ENCODE results near the gene B3GAT3.
A peak's percentile ranks its signal among the peaks of the same experiment; 100 is the strongest.
"Not testable (repeated sequence)": the region's sequence is repeated elsewhere in the genome, so short reads cannot be mapped to it uniquely, and the experiment has no call there.

B3GAT3 gene

DNA sequence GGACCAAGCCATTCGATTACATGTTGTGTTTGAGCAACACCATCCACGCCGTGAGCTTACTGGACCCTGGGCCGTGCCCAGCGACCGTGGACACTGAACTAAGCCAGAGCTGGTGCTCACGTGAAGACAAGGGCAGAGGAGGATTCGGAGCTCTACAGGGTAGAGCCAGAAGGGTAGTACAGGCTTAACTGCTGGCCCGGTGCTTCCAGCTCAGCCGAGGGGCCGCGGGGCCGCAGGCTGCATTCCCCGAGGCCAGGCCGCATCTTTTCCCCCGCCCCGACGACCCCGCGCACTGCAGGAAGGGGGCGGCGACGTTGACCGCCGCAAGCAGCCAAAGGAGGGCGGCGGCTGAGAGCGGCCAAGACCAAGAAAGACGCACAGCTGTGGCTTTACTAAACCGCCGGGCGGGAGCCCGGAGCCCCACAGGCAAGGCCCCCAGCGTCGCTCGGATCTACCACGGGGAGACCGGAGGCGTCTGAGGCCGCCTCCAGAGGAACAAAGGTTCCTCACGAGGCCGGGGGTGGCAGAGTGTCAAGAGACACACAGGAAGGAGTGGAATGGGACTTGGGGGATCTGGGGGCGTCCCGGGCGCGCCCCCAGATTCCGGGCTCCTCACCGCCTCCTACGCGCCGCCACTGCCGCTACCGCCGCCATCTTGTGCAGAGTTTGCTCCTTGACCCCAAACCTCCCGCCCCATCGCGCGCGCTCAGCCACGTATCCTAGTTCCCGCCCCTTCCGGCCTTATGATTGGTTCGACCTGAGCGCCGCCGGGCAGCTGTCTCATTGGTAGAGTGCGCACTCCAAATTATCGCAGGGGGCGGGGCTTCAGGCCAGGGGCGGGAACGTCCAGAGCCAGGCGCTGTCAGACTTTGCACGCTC lies 24.4 kb upstream of the B3GAT3 start, which contains the start of gene GANAB:
Gene GANAB (minus strand): TSS at position 668 of the 879 bp plus-strand sequence. CDS start 14 bp downstream, at position 654.
- peak; percentile 99 for DNase-seq (ENCODE audit: low read depth)

DNA sequence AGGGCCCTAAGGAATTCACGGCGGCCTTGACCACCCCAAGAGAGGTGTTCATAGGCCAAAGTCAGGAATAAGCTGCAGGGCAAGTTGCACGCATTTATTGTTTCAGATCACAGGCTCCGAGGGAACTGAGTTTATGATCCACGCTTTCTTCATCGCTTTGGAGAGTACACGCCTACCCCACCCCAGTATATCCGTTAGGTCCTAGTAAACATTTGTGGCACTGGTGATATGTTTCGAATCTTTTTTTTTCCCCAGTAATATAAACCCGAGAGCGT lies 23.8 kb upstream of the B3GAT3 start:
- DNase-seq (ENCODE audit: low read depth), result no peak

DNA sequence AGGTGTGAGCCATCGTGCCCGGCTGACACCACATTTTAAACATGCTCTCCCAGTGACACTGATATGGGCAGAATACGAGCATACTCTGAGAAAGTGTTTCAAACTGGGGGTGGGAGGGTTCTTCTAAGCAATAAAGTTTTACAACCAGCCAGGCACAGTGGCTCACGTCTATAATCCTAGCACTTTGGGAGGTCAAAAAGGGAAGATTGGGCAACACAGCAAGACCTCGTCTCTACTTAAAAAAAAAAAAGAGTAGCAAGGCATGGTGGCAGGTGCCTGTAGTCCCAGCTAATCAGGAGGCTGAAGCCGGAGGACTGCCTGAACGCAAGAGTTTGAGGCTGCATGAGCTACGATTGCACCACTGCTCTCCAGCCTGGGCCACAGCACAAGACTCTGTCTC lies 22.4 kb upstream of the B3GAT3 start:
- DNase-seq (ENCODE audit: low read depth), result no peak

DNA sequence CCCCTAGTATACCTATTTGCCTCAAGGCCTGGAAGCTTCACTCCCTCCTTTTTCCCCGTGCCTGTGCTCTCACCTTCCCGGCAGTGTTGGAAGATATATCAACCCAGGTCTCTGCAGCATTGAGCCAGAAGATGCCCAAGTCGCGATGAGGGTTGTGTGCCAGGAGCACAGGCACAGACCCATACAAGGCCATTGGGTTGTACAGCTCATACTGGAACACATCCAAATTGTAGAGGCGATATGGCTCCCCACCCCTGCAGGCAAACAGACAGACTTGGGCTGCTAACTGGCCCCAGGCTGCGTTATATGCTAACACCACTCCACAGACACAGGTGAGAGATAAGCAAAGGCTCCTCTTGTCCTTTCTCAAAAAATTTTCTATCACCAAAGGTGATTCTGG lies 10.7 kb upstream of the B3GAT3 start:
- DNase-seq (ENCODE audit: low read depth), result no peak

DNA sequence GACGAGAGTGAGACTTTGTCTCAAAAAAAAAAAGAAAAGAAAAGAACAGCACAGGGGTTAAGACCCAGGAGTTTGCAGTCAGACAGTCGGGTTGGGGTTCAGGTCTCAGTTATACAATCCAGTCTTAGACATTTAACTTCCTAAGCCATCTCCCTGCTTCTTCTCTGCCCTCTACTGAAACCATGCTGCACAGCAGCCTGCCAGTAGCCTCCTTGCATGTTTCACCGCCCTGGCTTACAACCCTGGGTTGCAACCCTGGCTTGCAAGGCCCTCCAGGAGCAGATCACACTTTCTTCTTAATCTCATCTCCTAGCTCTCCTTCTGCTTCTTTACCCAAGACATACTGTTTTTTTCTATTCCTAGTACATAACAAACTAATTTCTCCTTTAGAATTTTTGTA lies 5.9 kb upstream of the B3GAT3 start:
- DNase-seq (ENCODE audit: low read depth), result no peak

DNA sequence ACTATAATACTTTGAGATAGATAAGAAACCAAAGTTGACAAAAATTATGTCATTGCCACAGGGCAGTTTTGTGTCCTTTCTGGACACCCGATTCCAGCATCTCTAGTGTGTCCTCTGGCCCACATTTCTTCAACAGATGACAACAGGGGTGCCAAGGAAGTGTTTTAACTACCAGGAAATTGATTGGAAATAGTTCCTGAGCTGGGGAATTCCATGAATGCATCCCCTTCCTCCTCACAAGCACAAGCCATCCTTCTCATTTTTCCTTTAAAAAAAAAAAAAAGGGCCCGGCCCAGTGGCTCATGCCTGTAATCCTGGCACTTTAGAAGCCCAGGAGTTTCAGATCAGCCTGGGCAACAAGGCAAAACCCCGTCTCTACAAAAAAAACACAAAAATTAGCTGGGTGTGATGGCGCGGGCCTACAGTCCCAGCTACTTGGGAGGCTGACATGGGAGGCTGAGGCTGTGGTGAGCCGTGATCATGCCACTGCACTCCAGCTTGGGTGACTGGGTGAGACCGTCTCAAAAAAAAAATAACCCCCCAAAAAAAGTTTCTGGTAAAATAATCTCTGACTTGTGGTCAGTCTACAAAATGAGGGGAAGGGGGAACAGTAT lies 797 bp upstream of the B3GAT3 start:
- DNase-seq (ENCODE audit: low read depth), result no peak

DNA sequence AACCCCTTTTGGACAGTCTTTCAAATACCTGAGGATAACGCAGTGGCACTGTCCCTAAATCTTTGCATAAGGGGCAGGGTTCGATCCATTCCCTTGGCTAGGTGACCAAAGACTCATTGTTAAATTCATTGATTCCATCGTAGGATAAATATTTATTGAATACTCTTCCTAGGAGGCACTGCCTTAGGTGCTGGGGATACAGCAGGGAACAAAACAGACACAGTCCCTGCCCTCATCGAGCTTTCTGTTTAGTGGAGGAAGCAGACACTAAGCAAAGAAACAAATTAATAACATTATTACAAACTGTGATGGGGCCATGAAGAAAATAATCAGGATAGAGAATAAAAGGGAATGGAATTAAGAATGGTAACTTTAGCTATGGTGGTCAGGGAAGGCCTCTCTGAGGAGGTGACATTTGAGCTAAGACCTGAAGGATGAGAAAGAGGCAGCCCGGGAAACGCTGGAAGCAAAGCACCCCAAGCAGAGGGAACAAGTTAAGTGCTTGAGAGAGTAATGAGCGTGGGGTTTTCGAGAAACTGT lies 689 bp downstream of the B3GAT3 start:
- DNase-seq (ENCODE audit: low read depth), result no peak

DNA sequence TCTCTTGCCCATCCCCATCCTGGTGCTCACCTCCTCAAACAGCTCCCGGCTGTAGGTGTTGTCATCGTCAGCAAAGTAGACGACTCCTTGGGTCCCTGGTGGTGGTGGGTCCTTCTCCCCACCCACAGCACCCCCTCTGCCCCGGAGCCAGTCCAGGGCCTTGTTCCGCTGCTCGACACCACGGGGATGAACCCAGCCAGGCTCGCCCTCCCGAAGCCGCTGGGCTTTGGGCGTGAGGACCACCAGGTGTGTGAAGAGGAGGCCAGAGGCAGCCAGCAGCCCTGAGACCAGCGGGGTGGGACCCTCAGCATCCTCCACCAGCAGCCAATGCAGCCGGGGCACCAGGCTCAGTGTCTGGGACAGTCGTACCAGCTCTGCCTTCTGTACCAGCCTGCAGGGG lies 4.8 kb downstream of the B3GAT3 start:
- not testable (repeated sequence) for DNase-seq (ENCODE audit: low read depth)

DNA sequence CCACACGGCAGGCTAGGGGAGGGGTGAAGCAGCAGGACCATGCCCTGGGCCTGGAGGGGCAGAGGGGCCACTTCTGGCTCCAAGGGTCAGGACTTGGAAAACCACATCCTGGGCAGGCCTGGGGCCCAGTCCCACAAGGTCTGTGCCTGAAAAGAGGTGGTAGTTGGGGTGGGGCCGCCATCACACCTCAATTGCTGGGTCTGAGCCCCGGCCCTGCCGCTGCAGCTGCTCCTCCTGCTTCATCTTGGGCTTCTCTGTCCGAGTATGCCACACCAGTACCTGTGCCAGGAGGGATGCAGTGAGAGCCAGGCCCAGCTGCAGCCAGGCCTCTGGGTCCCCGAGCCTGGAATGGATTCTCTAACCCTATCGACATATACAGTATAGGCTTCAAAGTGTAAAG lies 6.3 kb downstream of the B3GAT3 start:
- no peak for DNase-seq (ENCODE audit: low read depth)

DNA sequence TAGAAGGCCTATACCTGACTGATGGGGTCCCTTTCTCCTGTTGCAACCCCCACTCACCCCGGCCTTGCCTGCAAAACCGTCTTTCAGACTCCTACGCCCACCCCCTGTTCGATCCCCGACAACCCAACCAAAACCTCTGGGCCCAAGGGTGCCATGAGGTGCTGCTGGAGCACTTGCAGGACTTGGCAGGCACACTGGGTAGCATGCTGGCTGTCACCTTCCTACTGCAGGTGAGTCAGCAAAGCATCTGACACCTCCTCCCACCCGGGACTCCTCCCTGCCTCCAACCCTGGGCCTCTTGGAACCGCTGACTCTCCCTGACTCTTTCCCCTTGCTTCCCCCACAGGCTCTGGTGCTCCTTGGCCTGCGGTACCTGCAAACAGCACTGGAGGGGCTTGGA lies 7.5 kb downstream of the B3GAT3 start:
- peak; percentile 28 for DNase-seq (ENCODE audit: low read depth)

DNA sequence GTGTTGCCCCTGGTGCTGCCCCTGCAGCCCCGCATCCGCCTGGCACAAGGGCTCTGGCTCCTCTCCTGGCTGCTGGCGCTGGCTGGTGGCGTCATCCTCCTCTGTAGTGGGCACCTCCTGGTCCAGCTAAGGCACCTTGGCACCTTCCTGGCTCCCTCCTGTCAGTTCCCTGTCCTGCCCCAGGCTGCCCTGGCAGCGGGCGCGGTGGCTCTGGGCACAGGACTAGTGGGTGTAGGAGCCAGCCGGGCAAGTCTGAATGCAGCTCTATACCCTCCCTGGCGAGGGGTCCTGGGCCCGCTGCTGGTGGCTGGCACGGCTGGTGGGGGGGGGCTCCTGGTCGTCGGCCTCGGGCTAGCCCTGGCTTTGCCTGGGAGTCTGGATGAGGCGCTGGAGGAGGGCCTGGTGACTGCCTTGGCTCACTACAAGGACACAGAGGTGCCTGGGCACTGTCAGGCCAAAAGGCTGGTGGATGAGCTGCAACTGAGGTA lies 8.5 kb downstream of the B3GAT3 start:
- no peak for DNase-seq (ENCODE audit: low read depth)

DNA sequence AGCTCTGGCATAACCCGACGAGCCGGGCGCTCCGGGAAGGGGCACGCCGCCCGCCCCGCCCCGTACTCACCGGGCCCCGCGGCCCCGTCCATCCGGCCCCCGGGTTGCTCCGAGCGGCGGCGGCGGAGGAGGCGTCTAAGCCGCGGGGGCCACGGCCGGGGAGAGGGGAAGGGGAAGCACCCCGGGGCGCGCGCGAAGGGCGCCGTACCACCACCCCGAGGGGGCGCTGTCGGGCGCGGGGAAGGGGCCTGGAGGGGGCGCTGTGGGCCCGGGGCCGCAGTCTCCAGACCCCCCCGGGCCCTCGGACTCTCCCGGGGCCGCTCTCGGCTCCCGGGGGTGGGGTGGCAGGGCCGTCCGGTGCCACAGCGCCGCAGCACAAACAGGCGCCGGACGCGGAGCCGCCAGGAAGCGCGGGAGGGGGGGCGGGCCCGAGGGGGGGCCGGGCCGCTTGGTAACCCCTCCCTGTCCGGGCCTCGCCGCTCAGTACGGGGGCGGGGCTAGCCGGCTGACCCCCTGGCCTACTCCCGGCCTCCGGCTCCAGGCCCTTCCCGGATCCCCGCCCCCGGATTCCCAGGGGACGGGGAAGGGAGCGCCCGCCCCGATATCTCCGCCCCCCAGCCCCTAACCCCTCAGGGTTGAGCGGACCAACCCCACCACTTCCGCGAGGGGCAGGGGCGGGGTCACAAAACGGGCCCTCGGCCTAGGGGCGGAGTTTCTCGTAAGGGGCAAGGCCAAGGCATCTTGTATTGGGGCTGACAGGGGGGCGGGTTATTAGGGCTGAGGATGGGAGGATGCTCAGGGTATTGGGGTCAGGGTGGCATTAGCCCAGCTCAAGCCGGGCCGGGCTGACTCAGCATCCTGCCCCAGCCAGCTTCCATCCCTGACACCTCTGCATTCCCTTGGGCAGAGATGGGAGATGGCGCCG lies 9.2 kb downstream of the B3GAT3 start, which contains the start of the genes EML3 and ROM1:
Gene EML3 (minus strand): TSS at position 410 of the 925 bp plus-strand sequence. CDS start 318 bp downstream, at position 92.
Gene ROM1 (plus strand): TSS at position 892 of the 925 bp plus-strand sequence. CDS start 25 bp downstream, at position 917.
- peak; percentile 83 for DNase-seq (ENCODE audit: low read depth)

DNA sequence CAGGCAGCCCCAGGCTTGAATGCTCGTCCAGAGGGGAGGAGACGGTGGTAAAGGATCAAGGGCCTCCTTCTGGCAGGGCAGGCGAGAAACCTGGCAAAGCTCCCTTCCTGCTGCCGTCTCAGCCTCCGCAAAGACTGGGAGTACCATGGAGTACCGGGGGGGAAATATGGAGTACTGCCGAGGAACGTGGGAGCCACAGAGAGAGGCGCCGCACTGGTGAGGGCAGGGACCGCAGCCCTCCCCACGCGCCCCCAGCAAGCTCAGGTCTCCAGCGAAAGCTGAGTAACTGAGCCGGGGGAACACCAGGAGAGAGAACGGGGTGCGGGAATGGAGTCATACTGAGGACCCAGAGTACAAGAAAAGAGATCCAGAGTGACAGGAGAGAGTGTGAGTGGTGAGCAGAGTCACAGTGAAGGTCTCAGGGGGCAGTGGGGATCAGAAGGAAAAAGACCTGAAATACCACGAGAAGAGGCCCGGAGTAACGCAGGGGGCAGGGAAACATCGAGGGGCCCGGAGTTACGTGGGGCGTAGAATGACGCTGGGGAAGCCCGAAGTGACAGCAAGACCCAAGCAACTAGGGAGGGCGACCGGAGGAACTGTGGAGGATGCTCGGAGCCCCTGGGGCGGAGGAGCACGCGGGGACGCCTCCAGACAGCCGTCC lies 10.0 kb downstream of the B3GAT3 start:
- DNase-seq (ENCODE audit: low read depth), result peak; percentile 40

DNA sequence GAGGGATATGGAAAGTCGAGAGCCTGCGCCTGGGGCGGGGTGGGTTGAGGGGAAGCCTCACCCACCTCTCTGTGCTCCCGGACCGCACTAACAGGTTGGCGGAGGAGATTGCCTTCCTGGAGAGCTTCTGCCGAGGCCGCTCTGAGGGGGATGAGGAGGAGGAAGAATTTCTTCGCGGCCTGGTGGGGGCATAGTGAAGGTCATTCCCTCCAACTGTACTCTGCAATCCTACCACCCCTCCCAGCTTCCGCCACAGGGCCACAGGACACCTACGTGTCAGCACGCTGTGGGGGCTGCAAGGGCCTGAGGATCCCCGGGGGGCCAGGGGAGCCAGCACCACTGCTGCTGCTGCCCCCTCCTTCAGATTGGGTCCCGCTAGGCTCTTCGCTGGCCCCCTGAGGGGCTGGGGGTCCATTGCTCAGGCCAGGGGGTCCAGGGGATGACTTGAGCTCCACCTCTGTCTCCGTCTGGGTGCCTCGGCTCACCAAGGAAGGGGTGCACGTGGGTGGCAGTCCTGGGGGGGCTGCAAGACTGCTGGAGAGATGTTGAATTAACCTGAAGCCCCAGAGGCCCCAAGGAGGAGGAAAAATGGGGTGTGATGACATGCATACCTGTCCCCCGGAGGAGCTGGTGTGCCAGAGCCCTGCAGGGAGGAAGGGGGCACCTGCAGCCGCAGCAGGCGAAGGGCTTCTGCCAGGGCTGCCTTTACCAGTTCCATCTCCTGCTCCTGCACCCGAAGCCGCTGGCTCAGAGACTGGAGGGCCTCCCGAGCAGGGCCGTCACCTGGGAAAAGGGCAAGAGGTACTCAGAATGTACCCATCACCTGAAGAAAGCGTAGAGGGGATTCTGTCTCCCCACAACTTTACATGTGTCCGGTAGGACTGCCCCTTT lies 10.7 kb downstream of the B3GAT3 start:
- no peak for DNase-seq (ENCODE audit: low read depth)

DNA sequence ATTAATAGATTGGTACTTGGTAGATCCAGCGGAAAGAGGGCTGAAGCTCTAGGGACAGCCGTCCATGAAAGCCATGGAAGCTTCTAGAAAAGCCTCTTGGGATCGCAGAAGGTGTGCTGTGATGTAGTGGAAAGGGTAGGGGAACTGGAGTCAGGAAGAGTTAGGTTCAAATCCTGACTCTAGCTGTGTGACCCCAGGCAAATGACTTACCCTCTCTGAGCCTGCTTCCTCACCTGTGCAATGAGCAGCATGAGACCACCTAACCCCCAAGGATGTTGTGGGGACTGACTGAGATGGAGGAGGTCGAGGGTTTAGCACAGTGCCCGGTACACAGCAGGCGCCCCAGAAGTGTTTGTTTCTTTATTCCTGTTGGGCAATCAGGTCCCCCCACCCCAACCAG lies 11.4 kb downstream of the B3GAT3 start:
- DNase-seq (ENCODE audit: low read depth), result no peak

DNA sequence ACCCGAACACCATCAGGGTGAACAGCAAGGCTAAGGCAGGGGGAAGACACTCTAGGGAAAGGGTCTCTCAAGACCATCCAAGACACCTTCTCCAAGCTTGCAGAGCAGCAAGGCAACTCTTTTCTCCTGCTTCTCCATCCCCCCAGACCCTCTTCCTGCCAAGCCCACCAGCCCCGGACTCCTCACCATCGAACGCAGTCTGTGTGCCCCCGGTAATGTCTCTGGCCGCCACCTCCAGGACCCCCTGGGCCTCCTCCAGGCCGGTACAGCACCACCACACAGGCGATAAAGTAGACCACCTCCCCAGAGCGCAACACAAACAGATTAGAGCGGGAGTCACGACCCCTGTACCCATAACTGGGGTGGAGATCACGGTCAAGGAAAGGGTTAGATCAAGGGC lies 13.0 kb downstream of the B3GAT3 start:
- DNase-seq (ENCODE audit: low read depth), result no peak

DNA sequence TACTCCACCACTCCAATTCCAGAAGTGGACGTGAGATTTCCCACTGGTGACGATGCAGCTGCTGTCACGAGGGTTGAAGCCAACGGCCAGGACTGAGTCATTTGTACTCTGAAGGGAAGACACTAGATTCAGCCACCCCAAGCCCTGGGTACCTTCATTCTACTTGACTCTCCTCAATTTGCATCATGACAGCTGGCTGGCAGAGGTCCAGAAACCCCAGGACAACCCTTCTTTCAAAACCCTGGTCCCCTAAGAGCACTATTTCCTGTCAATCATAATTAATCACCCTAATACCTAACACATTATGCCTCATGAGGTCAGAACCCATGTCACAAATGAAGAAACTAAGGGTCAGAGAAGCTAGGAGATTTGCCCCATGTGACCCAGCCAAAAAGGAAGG lies 14.1 kb downstream of the B3GAT3 start:
- no peak for DNase-seq (ENCODE audit: low read depth)

DNA sequence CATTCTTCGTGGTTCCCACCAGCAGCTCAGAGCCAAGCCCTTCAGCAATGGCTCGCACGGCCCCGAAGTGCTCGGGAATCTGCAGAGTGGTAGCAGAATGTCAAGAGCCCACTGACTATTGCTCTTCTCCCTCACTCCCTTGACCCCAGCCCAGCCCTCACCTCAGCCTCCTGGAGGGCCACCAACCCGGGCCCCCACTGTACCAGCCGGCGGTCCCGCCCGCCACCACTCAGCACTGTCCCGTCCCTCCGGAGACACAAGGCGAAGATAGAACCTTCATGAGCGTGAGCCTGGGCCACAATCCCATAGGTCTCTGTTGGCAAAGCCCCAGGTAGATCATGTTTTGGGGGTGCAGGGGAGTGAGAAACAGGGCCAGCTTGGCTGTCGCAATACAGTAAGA lies 15.9 kb downstream of the B3GAT3 start:
- no peak for DNase-seq (ENCODE audit: low read depth)

DNA sequence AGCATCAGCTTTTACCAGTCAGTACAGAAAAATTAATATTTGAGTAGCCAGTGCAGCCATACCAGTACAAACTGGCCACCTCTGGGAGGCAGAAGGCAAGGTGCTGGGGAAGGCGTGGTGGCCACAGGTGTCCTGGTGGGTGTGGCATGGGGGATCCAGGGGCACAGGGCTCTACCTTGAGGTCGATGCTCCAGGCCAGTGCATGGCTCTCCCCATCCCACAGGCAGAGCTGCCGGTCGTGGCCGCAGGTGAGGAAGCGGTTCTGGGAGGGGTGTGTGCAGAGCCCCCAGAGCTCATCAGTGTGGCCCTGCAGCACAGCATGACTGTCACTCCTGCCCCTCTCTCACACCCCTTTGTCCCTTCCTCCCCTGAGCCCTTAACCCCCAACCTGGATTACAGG lies 16.3 kb downstream of the B3GAT3 start:
- no peak for DNase-seq (ENCODE audit: low read depth)

DNA sequence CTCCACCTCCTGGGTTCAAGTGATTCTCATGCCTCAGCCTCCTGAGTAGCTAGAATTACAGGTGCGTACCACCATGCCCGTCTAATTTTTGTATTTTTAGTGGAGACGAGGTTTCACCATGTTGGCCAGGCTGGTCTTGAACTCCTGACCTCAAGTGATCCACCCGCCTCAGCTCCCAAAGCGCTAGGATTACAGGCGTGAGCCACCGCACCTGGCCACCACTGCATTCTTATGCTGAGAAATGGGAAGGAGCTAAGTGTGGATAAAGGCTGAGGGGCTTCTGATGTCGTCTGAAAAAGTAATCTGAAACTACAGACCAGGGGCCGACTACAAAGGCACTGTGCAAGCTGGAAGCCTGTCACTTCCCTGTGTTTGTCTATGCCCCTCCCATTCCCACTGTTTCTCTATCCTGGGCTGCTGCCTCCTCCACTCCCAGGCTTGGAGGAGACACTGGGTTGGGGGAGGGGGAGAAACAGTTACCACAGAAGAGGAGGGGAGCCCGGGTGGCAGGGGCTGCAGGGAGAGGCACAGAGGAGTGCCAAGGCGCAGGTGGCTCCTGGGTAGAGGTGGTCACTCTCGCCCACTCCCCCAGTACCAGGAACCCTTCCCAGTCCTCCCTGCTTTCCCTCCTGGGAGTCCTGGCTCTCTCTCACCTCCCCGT lies 17.2 kb downstream of the B3GAT3 start:
- no peak for DNase-seq (ENCODE audit: low read depth)
